Camera-type eye (tissue), 1 donor: Measurements from ENCODE around the gene GTPBP8. TPM values are rescaled to one million over a fixed set of nuclear protein-coding genes. Genes with fewer than 3 reads are reported as not detected.

ENCODE experiments used
- total RNA-seq: library from RNA; depleted of rRNA; stranded (reverse); fragments of >200 nt; gene quantifications from one replicate; pipeline ENCODE4 v1.2.3, GENCODE V29; 2014

GTPBP8 gene
- 23.4 TPM for total RNA-seq

GRCh38 chr3:112990672-112991602 is at the start of gene GTPBP8:
GTPBP8 (plus strand) TSS chr3:112990984; CDS start chr3:112991000, 16 bp downstream.

DNA sequence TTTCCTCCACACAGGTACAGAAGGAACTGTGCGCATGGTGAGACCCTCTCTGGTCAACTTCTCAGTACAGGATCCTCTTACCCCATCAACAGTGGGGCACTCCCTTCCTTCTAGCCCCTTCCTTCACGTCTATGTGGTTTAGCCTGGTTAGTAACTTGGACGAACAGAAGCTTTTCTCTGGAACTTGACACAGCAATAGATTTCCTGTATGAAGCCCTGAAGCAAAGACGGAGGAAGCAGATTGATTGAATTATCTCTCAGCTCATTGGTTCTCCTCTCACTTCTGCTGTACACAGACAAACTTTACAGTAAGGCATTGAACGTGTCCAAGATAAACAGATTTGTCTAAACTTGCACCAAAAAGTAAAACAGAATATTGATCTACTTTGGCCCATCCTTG is 15.9 kb upstream of the GTPBP8 start, which contains the start of gene CD200R1:
Gene CD200R1, minus strand, starts transcription at position 210 of the 400 bp plus-strand sequence. CDS start 246 bp downstream, outside the sequence.

Other genes with a start within 250 kb of the GTPBP8 start
- gene CD200R1L, start 144.1 kb upstream of the GTPBP8 start, total RNA-seq, result not detected
- 2.0 TPM for gene CD200R1, start 15.9 kb upstream of the GTPBP8 start, total RNA-seq
- 104 TPM for gene BOC, start 220.6 kb downstream of the GTPBP8 start, total RNA-seq